K562 (cell line): ENCODE results near the gene TTLL3. TPM values are rescaled to one million over a fixed set of nuclear protein-coding genes. Genes with fewer than 3 reads are reported as not detected.

ENCODE experiments used
- CXXC5 ChIP-seq: fragments of 250-450 bp; sonication (Bioruptor Pico); IDR thresholded peaks from 2 replicates; pipeline ENCODE4 v1.8.0; 2022; ENCODE audit warnings: inconsistent platforms, mild to moderate bottlenecking, moderate library complexity
- FOXK2 ChIP-seq, 2 experiments: fragments of 450-650 bp; IDR thresholded peaks in 1 of 2; conservative IDR thresholded peaks in 1 of 2; 2 replicates each; pipeline ENCODE4 v1.6.1; 2016; ENCODE audit warnings: low read depth in 2 of 2, mild to moderate bottlenecking in 1 of 2
- GATA2 ChIP-seq: sonication (generic); formaldehyde crosslinking; IDR thresholded peaks from 2 replicates; pipeline ENCODE4 v1.4.0; 2020; ENCODE audit warnings: mild to moderate bottlenecking, missing genetic modification reagents
- MAFK ChIP-seq: IDR thresholded peaks from 2 replicates; pipeline ENCODE4 v1.6.1; 2011; ENCODE audit warnings: low read length, improper control_type of control experiment
- SMARCA5 ChIP-seq: fragments of 450-650 bp; IDR thresholded peaks from 2 replicates; pipeline ENCODE4 v1.6.1; 2016
- polyA plus RNA-seq, 8 experiments: library from polyadenylated mRNA; depleted of rRNA in 4 of 8; stranded (reverse) in 5 of 8; unstranded in 3 of 8; fragments of >200 nt; fragmentation: Nextera tagmentation in 2 of 8; fragmentation: Illumina TruSeq in 1 of 8; extraction: Ambion mirVana in 2 of 8; extraction: Trizol in 1 of 8; gene quantifications; 2 replicates each; pipeline versions ENCODE4 v1.2.1 to v1.2.3, GENCODE V29; 2011 to 2014; ENCODE audit warnings: inconsistent platforms in 1 of 8, missing spikeins in 1 of 8
- total RNA-seq, 7 experiments: library from RNA; depleted of rRNA in 6 of 7; stranded (reverse); fragments of >200 nt in 6 of 7; fragmentation: Illumina TruSeq in 2 of 7; extraction: Trizol in 2 of 7; gene quantifications; 2 replicates each; pipeline versions ENCODE4 v1.2.1 to v1.2.3, GENCODE V29; 2011 to 2021; ENCODE audit warnings: low replicate concordance in 1 of 7
- TF ChIP-seq, protein P1 (sequence below): fragments of 450-650 bp; formaldehyde crosslinking; IDR thresholded peaks from 2 replicates; pipeline ENCODE4 v1.4.0; 2020; ENCODE audit warnings: mild to moderate bottlenecking, mixed read lengths
- TF ChIP-seq, protein P2 (sequence below): sonication (generic); formaldehyde crosslinking; IDR thresholded peaks from 2 replicates; pipeline ENCODE4 v1.5.0; 2020; ENCODE audit warnings: missing genetic modification reagents
- TF ChIP-seq, protein P3 (sequence below): fragments of 200-800 bp; sonication (Bioruptor generic); IDR thresholded peaks from 2 replicates; pipeline ENCODE4 v1.6.1; 2017; ENCODE audit warnings: missing genetic modification characterization, missing compliant biosample characterization
- TF ChIP-seq, protein P4 (sequence below): fragments of 450-650 bp; IDR thresholded peaks from 2 replicates; pipeline ENCODE4 v1.6.1; 2018; ENCODE audit warnings: mild to moderate bottlenecking, low read depth; ENCODE audit not compliant: partially characterized antibody
- TF ChIP-seq, protein P5 (sequence below): sonication (generic); formaldehyde crosslinking; IDR thresholded peaks from 2 replicates; pipeline ENCODE4 v1.9.0; 2022; ENCODE audit warnings: mild to moderate bottlenecking, missing genetic modification reagents
- TF ChIP-seq, protein P6 (sequence below): sonication (generic); formaldehyde crosslinking; IDR thresholded peaks from 2 replicates; pipeline ENCODE4 v1.8.0; 2022; ENCODE audit warnings: mild to moderate bottlenecking, missing genetic modification reagents
- TF ChIP-seq, protein P7 (sequence below), 3 experiments: fragments of 200-800 bp in 1 of 3; fragments of 250-450 bp in 1 of 3; fragments of 450-650 bp in 1 of 3; sonication (Bioruptor Pico) in 1 of 3; sonication (Bioruptor generic) in 1 of 3; formaldehyde crosslinking in 1 of 3; IDR thresholded peaks; 2 replicates each; pipeline versions ENCODE4 v1.6.1 to v1.8.0; 2016 to 2022; ENCODE audit warnings: mild to moderate bottlenecking in 2 of 3, missing genetic modification characterization in 2 of 3, missing compliant biosample characterization in 1 of 3, moderate library complexity in 1 of 3

TTLL3 gene
- total and polyA plus RNA-seq, 9 of the 15 experiments (the other 6 are each of a cell fraction or from before 2014, with no cell fraction given) = 8.9 to 106 (median 33.2) TPM

DNA sequence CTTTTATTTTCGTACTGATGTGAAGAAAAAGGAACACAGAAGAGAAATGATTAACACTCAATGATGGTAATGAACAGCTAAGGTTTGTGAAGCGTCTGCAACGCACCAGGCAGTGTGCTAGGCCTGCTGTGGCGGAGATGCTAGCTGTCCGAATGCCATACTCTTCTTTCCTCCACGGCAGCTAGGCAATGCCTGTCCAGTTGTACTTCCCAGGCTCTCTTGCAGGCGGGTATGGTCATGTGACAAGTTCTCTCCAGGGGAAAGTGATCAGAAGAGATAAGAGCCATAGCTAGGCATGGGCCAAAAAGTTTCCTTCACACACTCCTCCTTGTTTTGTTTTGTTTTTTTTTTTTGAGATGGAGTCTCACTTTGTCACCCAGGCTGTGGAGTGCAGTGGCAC, 24.5 kb upstream of the TTLL3 start (continued):
- TF ChIP-seq MAFK (no peak), SMARCA5 (no peak), CXXC5 (peak; percentile 35; the same call in 1 of the 2 replicates), FOXK2 (conservative IDR thresholded peaks at IDR 0.05 in 1 of 2, IDR thresholded peaks at IDR 0.05 in 1 of 2; ENCODE audit: low read depth in 2 of 2) (peak in 1 of 2 experiments; percentile 34; a peak in 1 of 4 replicates), GATA2 (CRISPR knock-in tag) (peak; percentile 84)
- TF ChIP-seq, protein P1, sequence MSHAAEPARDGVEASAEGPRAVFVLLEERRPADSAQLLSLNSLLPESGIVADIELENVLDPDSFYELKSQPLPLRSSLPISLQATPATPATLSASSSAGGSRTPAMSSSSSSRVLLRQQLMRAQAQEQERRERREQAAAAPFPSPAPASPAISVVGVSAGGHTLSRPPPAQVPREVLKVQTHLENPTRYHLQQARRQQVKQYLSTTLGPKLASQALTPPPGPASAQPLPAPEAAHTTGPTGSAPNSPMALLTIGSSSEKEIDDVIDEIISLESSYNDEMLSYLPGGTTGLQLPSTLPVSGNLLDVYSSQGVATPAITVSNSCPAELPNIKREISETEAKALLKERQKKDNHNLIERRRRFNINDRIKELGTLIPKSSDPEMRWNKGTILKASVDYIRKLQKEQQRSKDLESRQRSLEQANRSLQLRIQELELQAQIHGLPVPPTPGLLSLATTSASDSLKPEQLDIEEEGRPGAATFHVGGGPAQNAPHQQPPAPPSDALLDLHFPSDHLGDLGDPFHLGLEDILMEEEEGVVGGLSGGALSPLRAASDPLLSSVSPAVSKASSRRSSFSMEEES (CRISPR knock-in tag) = peak; percentile 97
- TF ChIP-seq, protein P2, sequence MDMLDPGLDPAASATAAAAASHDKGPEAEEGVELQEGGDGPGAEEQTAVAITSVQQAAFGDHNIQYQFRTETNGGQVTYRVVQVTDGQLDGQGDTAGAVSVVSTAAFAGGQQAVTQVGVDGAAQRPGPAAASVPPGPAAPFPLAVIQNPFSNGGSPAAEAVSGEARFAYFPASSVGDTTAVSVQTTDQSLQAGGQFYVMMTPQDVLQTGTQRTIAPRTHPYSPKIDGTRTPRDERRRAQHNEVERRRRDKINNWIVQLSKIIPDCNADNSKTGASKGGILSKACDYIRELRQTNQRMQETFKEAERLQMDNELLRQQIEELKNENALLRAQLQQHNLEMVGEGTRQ (CRISPR knock-in tag) = peak; percentile 86
- TF ChIP-seq, protein P3, sequence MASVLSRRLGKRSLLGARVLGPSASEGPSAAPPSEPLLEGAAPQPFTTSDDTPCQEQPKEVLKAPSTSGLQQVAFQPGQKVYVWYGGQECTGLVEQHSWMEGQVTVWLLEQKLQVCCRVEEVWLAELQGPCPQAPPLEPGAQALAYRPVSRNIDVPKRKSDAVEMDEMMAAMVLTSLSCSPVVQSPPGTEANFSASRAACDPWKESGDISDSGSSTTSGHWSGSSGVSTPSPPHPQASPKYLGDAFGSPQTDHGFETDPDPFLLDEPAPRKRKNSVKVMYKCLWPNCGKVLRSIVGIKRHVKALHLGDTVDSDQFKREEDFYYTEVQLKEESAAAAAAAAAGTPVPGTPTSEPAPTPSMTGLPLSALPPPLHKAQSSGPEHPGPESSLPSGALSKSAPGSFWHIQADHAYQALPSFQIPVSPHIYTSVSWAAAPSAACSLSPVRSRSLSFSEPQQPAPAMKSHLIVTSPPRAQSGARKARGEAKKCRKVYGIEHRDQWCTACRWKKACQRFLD (CRISPR knock-in tag) = 0 out of 2 replicates have a peak, but pooled peaks have one; percentile 39
- TF ChIP-seq, protein P4, sequence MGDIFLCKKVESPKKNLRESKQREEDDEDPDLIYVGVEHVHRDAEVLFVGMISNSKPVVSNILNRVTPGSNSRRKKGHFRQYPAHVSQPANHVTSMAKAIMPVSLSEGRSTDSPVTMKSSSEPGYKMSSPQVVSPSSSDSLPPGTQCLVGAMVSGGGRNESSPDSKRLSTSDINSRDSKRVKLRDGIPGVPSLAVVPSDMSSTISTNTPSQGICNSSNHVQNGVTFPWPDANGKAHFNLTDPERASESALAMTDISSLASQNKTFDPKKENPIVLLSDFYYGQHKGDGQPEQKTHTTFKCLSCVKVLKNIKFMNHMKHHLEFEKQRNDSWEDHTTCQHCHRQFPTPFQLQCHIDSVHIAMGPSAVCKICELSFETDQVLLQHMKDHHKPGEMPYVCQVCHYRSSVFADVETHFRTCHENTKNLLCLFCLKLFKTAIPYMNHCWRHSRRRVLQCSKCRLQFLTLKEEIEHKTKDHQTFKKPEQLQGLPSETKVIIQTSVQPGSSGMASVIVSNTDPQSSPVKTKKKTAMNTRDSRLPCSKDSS = no peak
- TF ChIP-seq, protein P5, sequence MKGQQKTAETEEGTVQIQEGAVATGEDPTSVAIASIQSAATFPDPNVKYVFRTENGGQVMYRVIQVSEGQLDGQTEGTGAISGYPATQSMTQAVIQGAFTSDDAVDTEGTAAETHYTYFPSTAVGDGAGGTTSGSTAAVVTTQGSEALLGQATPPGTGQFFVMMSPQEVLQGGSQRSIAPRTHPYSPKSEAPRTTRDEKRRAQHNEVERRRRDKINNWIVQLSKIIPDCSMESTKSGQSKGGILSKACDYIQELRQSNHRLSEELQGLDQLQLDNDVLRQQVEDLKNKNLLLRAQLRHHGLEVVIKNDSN = peak; percentile 81
- TF ChIP-seq, protein P6, sequence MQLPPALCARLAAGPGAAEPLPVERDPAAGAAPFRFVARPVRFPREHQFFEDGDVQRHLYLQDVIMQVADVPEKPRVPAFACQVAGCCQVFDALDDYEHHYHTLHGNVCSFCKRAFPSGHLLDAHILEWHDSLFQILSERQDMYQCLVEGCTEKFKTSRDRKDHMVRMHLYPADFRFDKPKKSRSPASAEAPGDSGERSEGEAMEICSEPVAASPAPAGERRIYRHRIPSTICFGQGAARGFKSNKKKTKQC (CRISPR knock-in tag) = no peak
- TF ChIP-seq, protein P7, sequence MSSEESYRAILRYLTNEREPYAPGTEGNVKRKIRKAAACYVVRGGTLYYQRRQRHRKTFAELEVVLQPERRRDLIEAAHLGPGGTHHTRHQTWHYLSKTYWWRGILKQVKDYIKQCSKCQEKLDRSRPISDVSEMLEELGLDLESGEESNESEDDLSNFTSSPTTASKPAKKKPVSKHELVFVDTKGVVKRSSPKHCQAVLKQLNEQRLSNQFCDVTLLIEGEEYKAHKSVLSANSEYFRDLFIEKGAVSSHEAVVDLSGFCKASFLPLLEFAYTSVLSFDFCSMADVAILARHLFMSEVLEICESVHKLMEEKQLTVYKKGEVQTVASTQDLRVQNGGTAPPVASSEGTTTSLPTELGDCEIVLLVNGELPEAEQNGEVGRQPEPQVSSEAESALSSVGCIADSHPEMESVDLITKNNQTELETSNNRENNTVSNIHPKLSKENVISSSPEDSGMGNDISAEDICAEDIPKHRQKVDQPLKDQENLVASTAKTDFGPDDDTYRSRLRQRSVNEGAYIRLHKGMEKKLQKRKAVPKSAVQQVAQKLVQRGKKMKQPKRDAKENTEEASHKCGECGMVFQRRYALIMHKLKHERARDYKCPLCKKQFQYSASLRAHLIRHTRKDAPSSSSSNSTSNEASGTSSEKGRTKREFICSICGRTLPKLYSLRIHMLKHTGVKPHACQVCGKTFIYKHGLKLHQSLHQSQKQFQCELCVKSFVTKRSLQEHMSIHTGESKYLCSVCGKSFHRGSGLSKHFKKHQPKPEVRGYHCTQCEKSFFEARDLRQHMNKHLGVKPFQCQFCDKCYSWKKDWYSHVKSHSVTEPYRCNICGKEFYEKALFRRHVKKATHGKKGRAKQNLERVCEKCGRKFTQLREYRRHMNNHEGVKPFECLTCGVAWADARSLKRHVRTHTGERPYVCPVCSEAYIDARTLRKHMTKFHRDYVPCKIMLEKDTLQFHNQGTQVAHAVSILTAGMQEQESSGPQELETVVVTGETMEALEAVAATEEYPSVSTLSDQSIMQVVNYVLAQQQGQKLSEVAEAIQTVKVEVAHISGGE (CRISPR knock-in tag; IDR thresholded peaks at IDR 0.05) = 0 out of 6 replicates have a peak, but pooled peaks of 1 of the 3 experiments have one; percentile 16
